AG10803 (cell line): Measurements from ENCODE around the gene VTN.

Source experiments
- DNase-seq: peaks from one replicate; pipeline ENCODE4 v3.0.0; 2010; ENCODE audit warnings: low read depth
- H3K4me3 ChIP-seq: 2 replicates; pipeline ENCODE4 v1.5.1; 2011; ENCODE audit warnings: mild to moderate bottlenecking, low read length, control low read depth
- TF ChIP-seq, protein P1 (sequence below): conservative IDR thresholded peaks from 2 replicates; pipeline ENCODE4 v1.5.1; 2011; ENCODE audit warnings: mild to moderate bottlenecking, low read length, control low read depth, inconsistent platforms

The VTN gene

DNA sequence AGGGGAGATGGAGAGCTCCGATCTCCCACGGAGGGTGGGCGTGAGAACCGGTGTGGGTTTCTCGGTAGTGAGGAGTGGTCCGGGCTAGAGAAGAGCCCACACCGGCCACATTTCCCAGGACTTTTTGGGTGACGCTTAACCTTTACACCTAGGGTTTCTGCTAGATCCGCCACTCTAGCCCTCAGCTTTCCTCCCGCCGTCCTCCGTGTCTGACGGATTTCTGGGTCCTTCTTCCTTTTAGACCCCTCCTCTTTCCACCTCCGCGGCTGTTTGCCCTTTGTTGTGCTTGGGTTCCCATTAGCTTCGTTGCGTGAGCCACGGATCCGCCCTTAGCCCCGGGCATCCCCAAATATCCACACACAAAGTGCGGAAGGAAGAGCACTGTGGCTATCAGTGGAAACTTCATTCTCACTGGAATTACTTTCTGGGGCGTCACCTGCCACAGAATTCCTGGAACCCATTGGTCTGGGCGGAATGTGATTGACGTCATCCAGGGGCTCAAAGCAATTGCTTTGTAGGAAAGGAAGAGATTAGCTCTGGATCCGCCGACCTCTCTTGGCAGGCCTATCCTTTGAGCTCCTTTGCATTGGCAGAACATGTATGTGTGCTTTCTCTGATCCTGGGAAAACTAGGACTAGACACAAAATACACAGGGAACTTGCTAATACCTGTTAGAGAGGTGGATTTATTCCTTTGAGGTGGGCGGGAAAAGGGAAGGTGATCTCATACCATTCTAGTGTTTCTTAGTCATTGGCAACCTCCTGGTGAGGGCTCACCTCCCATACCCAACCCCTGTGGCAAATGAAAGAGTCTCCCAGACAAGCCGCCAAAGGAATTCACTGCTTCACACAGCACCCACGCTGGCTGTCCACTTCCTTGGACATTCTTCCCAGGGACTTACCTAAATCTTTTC, 33.9 kb downstream of the VTN start:
- H3K4me3 ChIP-seq = peak overlapping the region; percentile 97
- TF ChIP-seq, protein P1, sequence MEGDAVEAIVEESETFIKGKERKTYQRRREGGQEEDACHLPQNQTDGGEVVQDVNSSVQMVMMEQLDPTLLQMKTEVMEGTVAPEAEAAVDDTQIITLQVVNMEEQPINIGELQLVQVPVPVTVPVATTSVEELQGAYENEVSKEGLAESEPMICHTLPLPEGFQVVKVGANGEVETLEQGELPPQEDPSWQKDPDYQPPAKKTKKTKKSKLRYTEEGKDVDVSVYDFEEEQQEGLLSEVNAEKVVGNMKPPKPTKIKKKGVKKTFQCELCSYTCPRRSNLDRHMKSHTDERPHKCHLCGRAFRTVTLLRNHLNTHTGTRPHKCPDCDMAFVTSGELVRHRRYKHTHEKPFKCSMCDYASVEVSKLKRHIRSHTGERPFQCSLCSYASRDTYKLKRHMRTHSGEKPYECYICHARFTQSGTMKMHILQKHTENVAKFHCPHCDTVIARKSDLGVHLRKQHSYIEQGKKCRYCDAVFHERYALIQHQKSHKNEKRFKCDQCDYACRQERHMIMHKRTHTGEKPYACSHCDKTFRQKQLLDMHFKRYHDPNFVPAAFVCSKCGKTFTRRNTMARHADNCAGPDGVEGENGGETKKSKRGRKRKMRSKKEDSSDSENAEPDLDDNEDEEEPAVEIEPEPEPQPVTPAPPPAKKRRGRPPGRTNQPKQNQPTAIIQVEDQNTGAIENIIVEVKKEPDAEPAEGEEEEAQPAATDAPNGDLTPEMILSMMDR = no peak
- DNase-seq = peak; percentile 89

- TF ChIP-seq, protein P1 = no peak
- DNase-seq = peak; percentile 100
- H3K4me3 ChIP-seq = peak within 1 kb of the TSS; percentile 97
Observed at GRCh38 chr17:28335201-28335958, 34.7 kb downstream of the VTN start, which contains the start of the genes IFT20 and TNFAIP1. IFT20 (minus strand) TSS chr17:28335472; CDS start chr17:28331985, 3,487 bp downstream. TNFAIP1 (plus strand) TSS chr17:28335761; CDS start chr17:28339522, 3,761 bp downstream.

GRCh38 chr17:28334666-28335200, 35.4 kb downstream of the VTN start:
- H3K4me3 ChIP-seq = peak overlapping the region; percentile 75
- no peak for DNase-seq
- TF ChIP-seq, protein P1 = 0 out of 2 replicates have a peak, but pooled peaks have one; percentile 7

GRCh38 chr17:28334171-28334570, 35.9 kb downstream of the VTN start:
- DNase-seq = peak; percentile 31
- TF ChIP-seq, protein P1 = no peak
- H3K4me3 ChIP-seq = peak overlapping the region; percentile 75

DNA sequence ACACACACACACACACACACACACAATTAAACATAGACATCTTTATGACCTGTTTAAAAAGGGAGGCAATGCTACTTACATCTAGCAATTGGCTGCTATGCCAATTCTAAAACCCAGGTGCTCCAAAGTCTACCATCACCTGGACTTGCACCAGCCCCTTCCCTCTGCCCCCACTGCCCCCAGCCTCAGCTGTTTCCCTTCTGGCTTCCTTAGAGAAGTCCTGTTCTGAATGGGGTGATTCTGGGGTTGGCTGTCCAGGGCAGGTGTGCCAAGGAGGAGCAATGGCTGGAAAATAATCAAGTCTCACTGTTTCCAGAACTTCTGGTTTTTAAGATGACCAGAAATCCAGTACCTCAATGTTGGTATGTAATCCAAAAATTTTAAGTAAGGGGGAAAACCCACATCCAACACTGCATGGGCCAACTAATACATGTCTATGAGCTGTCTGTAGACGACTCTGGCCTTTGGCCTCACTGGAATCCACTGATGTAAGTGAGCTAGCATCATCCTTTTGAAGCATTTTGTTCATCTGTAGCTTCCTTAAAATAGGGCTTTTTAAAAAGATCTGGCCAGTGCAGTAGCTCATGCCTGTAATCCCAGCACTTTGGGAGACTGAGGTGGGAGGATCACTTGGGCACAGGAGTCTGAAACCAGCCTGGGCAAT, 36.9 kb downstream of the VTN start:
- TF ChIP-seq, protein P1 = no peak
- no peak overlapping the region for H3K4me3 ChIP-seq
- DNase-seq = no peak

GRCh38 chr17:28331891-28332420, 38.2 kb downstream of the VTN start:
- no peak for DNase-seq
- TF ChIP-seq, protein P1 = no peak
- H3K4me3 ChIP-seq = no peak overlapping the region
